Measurements from ENCODE around the gene DPP6.

DNA sequence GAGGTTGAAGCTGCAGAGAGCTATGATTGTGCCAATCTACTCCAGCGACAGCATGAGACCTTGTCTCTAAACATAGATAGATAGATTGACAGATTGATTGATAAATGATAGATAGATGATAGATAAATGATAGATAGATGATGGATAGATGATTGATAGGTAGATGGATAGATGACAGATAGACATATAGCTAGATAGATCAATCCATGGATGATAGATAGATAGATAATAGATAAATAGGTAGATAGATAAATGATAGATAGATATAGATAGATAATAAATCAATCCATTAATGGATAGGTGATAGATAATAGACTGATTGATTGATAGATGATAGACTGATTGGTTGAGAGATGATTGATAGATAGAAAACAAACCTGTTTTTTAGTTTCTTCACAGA, 601.1 kb downstream of the DPP6 start:
- TF ChIP-seq, protein P1, sequence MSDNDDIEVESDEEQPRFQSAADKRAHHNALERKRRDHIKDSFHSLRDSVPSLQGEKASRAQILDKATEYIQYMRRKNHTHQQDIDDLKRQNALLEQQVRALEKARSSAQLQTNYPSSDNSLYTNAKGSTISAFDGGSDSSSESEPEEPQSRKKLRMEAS (IDR thresholded peaks at IDR 0.05) = no peak
- TF ChIP-seq CREB1 (IDR thresholded peaks at IDR 0.05; ENCODE audit: low read depth) = no peak
- TF ChIP-seq, protein P2, sequence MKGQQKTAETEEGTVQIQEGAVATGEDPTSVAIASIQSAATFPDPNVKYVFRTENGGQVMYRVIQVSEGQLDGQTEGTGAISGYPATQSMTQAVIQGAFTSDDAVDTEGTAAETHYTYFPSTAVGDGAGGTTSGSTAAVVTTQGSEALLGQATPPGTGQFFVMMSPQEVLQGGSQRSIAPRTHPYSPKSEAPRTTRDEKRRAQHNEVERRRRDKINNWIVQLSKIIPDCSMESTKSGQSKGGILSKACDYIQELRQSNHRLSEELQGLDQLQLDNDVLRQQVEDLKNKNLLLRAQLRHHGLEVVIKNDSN (IDR thresholded peaks at IDR 0.05) = no peak
- no peak for TF ChIP-seq REST (IDR thresholded peaks at IDR 0.05; ENCODE audit: low read depth)
- TF ChIP-seq RAD21 (IDR thresholded peaks at IDR 0.05; ENCODE audit: low read depth) = no peak
- no peak for TF ChIP-seq CEBPB (IDR thresholded peaks at IDR 0.05)
- no peak for TF ChIP-seq TCF12 (IDR thresholded peaks at IDR 0.05; ENCODE audit: low read depth)
- TF ChIP-seq YY1 (IDR thresholded peaks at IDR 0.05; ENCODE audit: low read depth) = no peak
- TF ChIP-seq TAF1 (IDR thresholded peaks at IDR 0.05; ENCODE audit: low read depth) = no peak
- no peak for TF ChIP-seq EP300 (IDR thresholded peaks at IDR 0.05; ENCODE audit: borderline replicate concordance)
- no peak for TF ChIP-seq EGR1 (IDR thresholded peaks at IDR 0.05)
- TF ChIP-seq TEAD4 (IDR thresholded peaks at IDR 0.05) = no peak
- TF ChIP-seq FOXM1 (IDR thresholded peaks at IDR 0.05; ENCODE audit: borderline replicate concordance, low read depth) = no peak

Measured in Ishikawa (cell line).